ENCODE results near the gene GNAS-AS1. TPM values are rescaled to one million over a fixed set of nuclear protein-coding genes. Genes with fewer than 3 reads are reported as not detected.
A peak's percentile ranks its signal among the peaks of the same experiment; 100 is the strongest.

GNAS-AS1 gene
- total and polyA plus RNA-seq, 10 of the 15 experiments (the other 5 are each of a cell fraction or from before 2014, with no cell fraction given) = 0.06 to 2.7 (median 1.2) TPM

- no peak for TF ChIP-seq CBFB (IDR thresholded peaks at IDR 0.05; ENCODE audit: low read depth)
- no peak for TF ChIP-seq SMAD5 (IDR thresholded peaks at IDR 0.05; ENCODE audit: low read depth)
- peak; percentile 66; the same call in 1 of the 2 replicates for TF ChIP-seq CHD1 (IDR thresholded peaks at IDR 0.05; ENCODE audit: low read depth, low read length)
- 0 out of 2 replicates have a peak, but pooled peaks have one; percentile 1 for TF ChIP-seq SMARCA5 (IDR thresholded peaks at IDR 0.05)
- no peak for TF ChIP-seq SUZ12 (IDR thresholded peaks at IDR 0.05; ENCODE audit: unreplicated experiment)
- TF ChIP-seq ZNF274 (IDR thresholded peaks at IDR 0.05; ENCODE audit: insufficient read depth, insufficient read length) = no peak
- 0 out of 2 replicates have a peak, but pooled peaks have one; percentile 40 for TF ChIP-seq CHD2 (IDR thresholded peaks at IDR 0.05; ENCODE audit: borderline replicate concordance, low read depth, low read length)
- TF ChIP-seq RCOR1 (conservative IDR thresholded peaks at IDR 0.05; ENCODE audit: low read depth, low read length) = no peak
- no peak for TF ChIP-seq KDM1A (IDR thresholded peaks at IDR 0.05; ENCODE audit: borderline replicate concordance)
- no peak for TF ChIP-seq ATF7 (IDR thresholded peaks at IDR 0.05; ENCODE audit: low read depth)
- no peak for TF ChIP-seq PAX8 (IDR thresholded peaks at IDR 0.05)
- TF ChIP-seq JUNB (IDR thresholded peaks at IDR 0.05) = no peak
- no peak for TF ChIP-seq MYB (IDR thresholded peaks at IDR 0.05; ENCODE audit: borderline replicate concordance, low read depth, low read length)
- no peak for TF ChIP-seq ZNF592 (IDR thresholded peaks at IDR 0.05)
- no peak for TF ChIP-seq USF1 (IDR thresholded peaks at IDR 0.05; ENCODE audit: borderline replicate concordance, extremely low read length, insufficient read depth, low read depth, low read length)
- no peak for TF ChIP-seq SKIL (IDR thresholded peaks at IDR 0.05; ENCODE audit: low read depth, poor library complexity, severe bottlenecking)
- no peak for TF ChIP-seq SREBF1 (IDR thresholded peaks at IDR 0.05; ENCODE audit: low read length)
- TF ChIP-seq YBX1 (IDR thresholded peaks at IDR 0.05) = no peak
- TF ChIP-seq ZNF384 (IDR thresholded peaks at IDR 0.05; ENCODE audit: borderline replicate concordance, low read depth, low read length) = no peak
- TF ChIP-seq BCLAF1 (IDR thresholded peaks at IDR 0.05) = no peak
- no peak for TF ChIP-seq SRF (IDR thresholded peaks at IDR 0.05; ENCODE audit: low read depth in 2 of 2, low read length in 2 of 2)
- no peak for TF ChIP-seq ZNF622 (IDR thresholded peaks at IDR 0.05)
Observed at GRCh38 chr20:58890518-58891085, 39.9 kb upstream of the GNAS-AS1 start (continued).
